CD4-positive, alpha-beta T cell treated with Interleukin-1 beta for 1 hour (primary cell): Measurements from ENCODE around the gene LRRC49.

Source experiments
- DNase-seq, 2 donors: peaks; one replicate each; pipeline ENCODE4 v3.0.0-alpha.2; 2020 to 2022

Gene LRRC49

DNA sequence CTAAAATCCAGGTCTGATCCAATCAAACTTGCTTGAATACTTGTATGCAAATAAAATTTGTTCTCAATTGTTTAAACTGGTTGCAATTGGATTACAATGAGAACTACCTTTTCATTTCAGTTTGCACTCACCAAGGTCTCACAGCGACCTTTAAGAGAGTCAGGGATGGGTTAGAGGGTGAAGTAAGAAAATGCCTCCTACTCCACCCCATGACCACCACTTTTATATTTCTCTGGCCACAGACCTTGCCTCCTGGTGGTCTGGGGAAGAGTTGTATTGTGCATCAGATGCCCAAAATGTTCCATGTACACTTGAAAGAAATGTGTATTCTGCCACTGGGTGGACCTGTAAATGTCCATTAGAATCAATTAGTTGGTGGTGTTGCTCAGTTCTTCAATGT, 206.3 kb downstream of the LRRC49 start:
- DNase-seq: no peak
